Activated CD4-positive, CD25-positive, alpha-beta regulatory T cell treated with anti-CD3 and anti-CD28 coated beads, Interleukin-2, amount 50 U/mL, for 72 hours (primary cell): ENCODE results near the gene SCAP.
"Not testable (repeated sequence)": the region's sequence is repeated elsewhere in the genome, so short reads cannot be mapped to it uniquely, and the experiment has no call there.

Source experiments
- DNase-seq: peaks from one replicate; pipeline ENCODE4 v3.0.0; 2021

SCAP gene

DNA sequence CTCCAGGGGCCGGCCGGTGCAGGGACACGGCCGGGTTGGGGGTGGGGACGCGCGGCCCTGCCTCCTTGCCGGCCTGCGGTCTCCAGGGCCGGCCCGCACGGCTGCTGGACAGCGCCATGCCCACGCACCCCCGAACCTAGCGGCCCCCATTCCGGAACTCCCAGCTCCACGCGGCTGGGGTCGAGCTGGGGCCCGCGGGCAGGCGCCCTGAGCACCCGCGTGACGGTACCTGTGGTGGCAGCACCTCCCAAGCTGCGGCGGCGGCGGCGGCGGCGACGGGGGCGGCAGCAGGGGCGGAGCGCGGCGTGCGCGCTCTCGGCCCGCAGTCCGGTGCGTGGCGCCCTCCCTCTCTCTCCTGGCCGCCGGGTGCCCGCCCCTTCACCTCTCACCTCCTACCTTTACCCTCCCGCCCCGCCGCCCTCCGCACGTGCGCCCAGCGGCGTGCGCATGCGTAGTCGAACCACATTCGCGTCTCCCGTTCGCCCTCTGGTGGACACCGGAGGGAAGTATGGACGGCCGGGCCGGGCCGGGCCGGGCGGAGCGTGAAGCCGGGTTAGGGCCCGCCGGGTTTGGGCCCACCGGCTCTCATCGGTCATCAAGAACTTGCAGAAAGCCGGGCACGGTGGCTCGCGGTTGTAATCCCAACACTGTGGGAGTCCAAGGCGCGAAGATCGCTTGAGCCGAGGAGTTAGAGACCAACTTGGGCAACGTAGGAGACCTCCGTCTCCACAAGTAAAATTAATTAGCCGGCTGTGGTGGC is at the start of gene SCAP:
Gene SCAP (minus strand): TSS at position 372 of the 760 bp plus-strand sequence. CDS start 32,948 bp downstream, outside the sequence.
- DNase-seq, result peak; percentile 99

DNA sequence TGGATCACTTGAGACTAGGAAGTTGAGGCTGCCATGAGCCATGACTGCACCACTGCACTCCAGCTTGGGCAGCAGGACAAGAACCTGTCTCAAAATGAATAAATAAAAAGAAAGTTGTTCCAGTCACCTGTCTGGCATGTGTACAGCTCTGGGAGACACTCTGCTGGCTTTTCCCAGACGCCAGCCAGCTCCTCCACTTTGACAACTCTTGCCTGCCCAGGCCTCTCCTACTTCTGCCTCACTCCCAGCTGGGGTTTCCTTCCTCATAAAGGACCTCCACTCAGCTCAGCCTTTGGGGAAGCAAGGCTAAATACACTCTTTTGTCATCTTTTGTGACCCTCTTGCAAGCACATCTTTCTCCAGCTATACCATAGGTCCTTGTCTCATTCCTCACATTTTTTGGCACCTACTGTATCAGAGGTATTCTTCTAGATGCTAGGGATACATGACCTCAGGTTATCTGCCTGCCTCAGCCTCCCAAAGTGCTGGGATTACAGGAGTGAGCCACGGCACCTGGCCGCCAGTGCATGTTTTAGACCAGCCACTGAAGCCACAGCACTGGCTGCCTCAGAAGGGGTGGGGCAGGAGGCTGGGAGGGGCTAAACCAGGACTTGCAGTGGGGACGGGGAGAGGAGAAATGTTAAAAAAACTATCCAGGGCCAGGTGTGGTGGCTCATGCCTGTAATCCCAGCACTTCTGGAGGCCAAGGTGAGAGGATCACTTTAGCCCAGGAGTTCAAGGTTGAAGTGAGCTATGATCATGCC is 47.8 kb upstream of the SCAP start:
- no peak for DNase-seq

DNA sequence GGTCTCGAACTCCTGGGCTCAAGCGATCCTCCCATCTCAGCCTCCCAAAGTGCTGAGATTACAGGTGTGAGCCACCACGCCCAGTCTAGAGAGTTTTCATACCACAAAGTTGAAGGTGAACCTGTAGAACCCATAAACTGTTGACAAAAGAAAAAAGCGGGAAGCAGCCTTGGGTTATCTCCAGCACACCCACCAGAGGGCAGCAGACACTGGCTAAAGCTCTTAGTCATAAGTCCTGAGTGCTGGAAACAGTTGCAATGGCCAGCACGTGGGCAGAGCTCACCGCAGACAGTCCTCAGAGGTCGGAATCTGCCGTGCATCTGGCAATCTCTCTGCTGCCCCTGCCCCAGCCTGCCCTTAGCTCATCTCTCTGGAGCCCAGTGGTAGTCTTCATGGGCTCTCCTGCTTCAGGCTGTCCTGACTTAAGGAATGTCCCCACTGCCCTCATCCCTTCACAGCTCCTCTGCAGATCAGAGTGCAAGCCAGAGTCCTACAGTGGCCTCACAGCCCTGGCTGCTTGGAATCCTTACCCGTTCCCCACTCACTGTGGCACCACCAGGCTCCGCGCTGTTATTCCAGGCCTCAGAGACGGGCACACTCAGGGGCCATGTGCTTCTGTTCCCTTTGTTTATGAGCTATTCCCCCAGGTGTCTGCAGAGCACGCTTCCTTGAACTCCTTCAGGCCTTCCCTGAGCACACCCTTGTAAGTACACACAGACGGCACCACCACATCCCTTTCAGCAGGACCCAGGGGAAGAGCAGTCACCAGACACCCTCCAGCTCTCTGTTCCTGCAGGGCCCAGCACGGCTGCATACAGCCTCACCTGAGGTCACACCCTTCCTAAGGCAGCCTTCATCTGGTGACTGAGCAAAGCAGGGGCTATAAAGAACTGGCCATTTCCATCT is 46.6 kb upstream of the SCAP start:
- DNase-seq, result peak; percentile 78

DNA sequence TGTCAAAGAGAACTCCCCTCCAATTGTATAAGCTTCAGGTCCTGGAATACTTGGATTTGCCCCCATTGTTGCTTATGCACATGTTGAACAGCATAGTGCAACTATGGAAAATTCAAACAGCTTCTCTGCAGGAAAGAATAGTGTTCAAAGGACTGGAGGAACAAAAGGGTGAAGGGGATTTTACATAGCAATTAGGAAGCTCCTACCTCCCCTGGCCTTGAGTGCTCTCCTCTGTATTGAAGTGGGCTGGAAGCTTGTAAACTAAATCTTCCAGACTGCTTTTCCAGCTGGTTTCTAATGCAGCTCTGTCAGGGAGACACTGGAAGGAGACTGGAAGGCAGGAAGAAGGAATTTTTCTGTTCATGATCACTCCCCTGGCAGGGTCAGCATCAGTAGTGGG is 45.0 kb upstream of the SCAP start:
- no peak for DNase-seq

DNA sequence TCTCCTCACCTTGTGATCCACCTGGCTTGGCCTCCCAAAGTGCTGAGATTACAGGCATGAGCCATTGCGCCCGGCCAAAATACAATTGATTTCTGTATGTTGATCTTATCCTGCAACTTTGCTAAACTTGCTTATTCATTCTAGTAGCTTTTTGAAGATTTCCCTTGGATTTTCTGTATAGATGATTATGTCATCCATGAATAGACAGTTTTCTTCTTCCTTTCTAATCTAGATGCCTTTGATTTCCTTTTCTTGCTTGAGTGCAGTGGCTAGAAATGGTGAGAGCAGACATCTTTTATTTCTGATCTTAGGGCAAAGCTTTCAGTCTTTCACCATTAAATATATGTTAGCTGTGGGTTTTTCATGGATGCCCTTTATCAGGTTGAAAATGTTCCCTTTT is 42.2 kb upstream of the SCAP start:
- DNase-seq, result no peak

DNA sequence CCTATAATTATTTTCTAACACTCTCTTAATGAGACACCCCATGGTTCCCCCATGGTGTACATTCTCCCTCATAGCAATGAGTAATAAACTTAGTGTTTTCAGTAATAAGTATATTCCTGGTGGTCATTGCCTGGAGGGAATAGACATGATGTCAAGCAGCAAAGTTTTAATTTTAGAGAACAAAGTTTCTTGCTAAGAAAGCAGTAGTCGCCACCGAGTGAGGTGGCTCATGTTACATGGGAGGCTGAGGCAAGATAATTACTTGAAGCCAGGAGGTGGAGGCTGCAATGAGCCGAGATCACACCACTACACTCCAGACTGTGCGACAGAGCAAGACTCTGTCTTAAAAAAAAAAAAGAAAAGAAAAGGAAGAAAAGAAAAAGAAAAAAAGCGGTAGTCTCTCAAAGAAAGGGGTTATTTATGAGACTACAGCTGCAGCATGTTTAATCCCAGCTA is 40.2 kb upstream of the SCAP start:
- DNase-seq, result no peak

DNA sequence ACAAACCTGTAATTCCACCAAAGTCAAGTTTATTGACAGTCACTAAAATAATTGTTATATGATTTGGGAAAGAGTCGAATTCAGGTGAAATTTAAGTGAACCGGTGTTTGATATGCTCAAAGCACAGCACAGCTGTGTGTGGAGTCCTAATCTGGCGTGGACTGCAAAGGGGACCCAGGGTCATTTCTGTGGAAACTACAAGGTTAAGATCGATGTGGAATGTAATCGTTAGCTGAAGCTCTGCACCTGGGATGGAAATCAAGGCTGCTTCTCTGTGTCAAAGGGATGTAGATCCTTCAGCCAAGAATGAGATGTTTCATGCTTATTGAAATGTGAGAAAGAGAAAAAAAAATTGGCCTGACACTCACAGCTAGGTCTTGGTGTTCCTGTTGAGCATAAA is 39.4 kb upstream of the SCAP start:
- DNase-seq, result no peak

DNA sequence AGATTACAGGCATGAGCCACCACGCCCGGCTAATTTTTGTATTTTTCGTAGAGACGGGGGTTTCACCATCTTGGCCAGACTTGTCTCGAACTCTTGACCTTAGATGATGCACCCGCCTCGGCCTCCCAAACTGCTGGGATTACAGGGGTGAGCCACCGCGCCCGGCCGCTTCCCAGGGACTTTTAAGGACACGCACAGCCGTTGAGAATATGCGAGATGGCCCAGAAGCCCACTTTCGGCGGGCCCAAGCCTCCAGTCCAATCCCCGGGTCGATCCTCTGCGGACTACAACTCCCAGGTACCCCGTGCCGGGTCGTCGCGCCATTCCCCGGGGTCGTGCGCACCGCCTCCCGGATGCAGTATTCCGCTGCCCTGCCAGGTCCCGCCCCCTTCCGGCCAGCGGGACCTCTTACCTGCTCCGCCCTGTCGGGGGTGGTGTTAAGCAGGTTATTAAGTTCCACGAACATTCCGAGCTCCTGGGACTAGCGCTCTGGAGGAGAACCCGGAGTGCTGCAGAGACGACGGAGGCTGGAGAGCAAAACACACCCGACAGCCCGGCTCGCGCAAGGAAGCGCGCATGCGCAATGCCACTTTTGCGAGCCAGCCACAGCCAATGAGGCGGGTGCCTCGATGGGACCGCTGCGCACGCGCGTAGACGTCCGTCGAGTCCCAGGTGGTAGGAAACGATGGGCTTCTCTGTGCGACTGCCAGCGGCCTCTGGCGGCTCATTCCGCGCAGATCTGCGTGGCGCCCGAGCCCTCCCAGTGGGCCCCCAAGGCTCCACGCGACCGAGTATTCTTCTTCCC is 37.6 kb upstream of the SCAP start, which contains the start of gene ELP6:
Gene ELP6 (minus strand): TSS at position 588 of the 805 bp plus-strand sequence. CDS start 122 bp downstream, at position 466.
- peak; percentile 96 for DNase-seq

DNA sequence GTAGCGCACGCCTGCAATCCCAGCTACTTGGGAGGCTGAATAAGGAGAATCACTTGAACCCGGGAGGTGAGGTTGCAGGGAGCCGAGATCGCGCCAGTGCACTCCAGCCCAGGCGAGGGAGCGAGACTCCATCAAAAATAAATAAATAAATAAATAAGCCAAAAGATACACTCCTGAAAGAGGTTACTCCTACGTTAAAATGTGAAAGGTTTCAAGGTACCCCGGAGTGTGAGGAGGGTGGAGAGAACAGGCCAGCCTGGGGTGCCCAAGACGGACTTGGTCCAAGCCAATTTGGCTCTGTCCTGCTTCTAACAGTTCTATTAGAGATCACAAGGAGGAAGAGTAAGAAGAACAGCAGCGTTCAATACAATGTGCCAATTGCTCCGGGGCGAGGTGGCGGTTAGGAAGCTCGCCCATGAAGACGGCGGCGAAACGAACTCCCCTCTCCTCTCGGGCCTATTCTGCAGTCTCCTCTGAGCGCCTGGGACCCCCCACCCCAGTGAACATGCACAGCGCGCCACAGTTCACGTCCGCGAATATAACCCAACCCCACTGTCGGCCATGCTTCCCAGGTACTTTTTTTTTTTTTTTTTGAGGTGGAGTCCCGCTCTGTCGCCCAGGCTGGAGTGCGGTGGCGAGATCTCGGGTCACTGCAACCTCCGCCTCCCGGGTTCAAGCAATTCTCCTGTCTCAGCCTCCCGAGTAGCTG is 36.8 kb upstream of the SCAP start:
- peak; percentile 49 for DNase-seq

DNA sequence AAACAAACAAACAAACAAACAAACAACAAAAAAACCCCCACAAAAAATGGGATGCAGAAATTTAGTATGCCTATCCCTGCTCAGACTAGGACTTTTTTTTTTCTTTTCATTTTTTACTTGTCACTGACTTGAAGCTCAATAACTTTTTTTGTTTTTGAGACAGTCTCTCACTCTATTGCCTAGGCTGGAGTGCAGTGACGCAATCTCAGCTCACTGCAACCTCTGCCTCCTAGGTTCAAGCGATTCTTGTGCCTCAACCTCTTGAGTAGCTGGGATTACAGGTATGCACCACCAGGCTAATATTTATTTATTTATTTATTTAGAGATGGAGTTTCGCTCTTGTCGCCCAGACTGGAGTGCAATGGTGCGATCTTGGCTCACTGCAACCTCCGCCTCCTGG is 29.5 kb upstream of the SCAP start:
- DNase-seq, result not testable (repeated sequence)

DNA sequence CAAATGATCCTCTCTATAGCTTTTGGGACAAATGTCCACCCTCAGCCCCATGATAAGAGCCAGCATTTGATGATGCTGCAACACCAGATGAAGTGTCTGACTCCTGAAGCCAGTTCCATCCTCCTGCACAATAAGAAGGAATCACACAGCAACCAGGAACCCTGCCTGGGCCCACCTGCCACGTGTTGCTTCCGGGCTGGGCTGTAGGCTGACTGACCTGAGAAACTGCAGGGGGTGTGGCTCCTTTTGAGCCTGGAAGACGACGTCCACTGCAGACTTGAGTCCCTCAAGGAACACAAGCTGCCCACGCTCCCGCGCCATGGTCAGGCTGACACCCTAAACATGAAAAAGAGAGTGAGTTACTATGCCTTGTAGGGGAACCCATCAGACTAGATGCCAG is 28.4 kb upstream of the SCAP start:
- DNase-seq, result no peak

DNA sequence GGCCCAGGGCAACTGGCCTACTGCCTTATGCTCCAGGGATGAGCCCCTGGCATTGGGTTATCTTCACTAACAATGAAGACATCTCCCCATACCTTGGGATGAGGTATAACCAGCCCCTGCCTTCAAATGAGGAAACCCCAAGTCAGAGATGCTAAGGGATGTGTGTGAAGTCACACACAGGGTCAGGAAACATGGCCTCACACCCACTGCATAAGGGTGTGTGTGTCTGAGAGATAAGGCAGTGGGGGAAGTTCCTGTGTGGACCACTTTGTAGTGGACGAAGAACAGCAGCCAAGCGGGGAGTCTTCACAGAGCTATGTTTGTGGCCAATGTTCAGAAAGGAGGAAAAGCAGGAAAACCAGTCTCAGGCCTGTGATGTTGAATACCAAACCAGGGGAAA is 27.3 kb upstream of the SCAP start:
- no peak for DNase-seq

DNA sequence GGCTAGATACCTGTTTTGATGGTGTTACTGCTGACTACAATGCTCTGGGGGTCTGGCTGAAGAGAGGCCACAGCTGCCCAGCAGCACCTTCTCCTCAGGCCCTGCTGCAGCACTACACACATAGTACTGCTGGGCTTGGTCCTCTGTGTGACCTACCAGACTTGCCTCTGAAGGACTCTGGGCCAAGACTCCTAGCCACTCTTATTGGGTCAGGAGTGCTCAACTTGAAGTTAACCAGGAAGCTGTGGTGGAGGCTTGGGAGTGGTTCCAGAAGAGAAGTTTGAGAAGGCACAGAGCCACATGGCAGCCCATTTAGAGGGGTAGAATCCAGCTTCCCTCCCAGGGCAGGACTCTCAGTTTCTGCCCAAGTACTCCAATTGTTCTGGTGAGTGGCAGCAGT is 21.2 kb upstream of the SCAP start:
- DNase-seq, result no peak

DNA sequence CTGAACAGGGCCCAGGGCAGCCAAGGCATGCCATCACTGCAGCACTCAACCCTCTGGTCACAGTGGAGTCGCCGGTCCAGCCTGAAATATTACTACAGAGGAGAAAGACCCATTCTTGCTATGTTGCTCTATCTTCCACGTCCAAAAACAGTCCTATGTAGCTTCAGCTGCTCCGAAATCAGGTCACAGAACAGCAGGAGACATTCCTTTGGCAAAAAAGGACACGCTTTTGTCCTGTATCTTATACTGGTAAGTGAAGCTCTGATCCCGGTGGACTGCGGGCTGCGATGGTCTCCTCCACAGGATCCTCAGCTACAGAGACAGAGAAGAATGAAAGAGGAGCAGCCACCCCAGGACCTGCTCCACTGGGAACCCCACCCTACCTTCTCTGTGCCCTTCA is 20.1 kb upstream of the SCAP start:
- no peak for DNase-seq

DNA sequence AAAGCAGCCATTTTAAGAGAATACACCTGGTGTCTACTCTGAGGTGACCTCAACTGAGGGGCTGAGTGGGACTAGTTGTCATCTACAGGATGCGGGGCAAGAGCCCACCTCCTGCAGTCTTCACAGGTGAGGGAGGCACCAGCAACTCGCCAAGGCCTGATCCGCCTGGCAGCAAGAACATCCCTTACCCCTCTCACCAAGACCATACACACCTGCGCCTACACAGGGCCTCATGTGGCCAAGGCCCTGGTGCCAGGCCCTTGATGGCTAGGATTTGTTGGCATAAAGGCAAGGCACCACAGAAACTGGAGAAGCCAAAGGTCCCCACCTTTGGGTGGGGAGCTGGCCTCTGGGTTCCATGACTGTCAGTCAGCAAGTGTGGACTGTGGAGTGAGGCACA is 19.4 kb upstream of the SCAP start:
- DNase-seq, result no peak

DNA sequence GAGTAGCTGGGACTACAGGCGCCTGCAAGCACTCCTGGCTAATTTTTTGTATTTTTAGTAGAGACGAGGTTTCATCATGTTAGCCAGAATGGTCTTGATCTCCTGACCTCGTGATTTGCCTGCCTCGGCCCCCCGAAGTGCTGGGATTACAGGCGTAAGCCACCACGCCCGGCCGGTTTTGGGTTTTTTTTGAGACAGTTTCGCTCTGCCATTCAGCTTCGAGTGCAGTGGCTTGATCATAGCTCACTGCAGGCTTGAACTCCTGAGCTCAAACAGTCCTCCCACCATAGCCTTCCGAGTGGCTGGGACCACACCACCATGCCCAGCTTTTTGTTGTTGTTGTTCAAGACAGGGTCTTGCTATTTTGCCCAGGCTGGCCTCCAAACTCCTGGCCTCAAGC is 16.0 kb upstream of the SCAP start:
- DNase-seq, result no peak

DNA sequence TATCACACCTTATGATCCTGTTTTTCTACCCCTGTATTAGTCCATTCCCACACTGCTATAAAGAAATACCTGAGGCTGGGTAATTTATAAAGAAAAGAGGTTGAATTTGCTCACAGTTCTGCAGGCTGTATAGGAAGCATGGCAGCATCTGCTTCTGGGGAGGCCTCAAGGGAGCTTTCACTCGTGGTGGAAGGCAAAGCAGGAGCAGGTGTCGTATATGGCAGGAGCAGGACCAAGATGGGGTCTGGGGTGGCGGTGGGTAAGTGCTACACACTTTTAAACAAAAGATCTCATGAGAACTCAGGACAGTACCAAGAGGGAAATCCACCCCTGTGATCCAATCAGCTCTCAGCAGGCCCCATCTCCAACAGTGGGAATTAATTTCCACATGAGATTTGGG is 15.4 kb upstream of the SCAP start:
- DNase-seq, result no peak

DNA sequence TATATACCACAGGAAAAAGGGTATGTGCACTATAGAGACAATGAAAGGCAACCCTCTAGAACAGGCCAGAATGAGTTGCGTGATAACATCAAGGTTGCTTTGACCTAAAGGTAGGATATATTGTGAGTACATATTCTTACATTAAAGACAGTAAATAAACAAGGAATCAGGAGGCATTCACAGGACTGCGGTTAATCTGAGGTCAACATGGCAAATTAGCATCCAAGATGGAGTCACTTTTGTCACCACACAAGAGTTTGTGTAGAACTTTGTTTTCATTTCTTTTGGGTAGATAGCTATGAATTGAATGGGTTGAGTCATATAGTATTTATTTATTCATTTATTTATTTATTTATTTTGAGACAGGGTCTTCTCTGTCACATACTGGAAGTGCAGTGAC is 11.5 kb upstream of the SCAP start:
- no peak for DNase-seq

DNA sequence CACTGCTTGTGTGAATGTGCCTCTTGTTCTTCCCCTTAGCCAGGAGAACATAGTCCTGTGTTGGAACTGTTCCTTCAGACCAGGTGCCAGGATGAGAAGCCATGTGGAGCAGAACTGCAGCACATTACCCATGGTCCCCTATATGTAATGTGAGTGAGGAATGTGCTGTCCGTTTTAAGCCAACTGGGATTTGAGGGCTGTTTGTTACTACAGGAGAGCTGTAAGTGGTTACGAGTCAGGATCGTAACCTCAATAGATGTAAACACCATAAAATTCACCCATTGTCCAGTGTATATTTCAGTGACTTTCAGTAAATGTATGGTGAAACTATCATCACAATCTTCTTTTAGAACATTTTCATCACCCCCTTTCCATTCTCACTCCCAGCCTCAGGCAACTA is 10.1 kb upstream of the SCAP start:
- no peak for DNase-seq

DNA sequence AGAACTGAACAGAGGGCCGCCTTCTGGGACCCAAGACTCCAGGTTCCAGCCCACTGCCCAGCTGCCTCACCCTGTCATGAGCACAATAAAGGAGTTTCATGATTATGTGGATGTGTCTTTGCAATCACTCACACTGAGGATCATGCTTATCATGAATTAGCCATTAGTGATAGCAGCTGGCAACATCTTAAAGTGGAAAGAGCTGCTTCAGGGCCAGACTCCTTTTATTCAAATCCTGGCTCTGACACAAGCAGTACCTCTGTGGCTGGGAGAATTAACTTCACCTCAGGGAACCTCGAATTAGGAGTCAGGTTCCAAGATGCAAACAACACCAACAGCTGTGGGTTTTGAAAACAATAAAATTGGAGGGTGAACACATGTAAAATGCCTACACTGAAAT is 6.6 kb upstream of the SCAP start:
- no peak for DNase-seq

DNA sequence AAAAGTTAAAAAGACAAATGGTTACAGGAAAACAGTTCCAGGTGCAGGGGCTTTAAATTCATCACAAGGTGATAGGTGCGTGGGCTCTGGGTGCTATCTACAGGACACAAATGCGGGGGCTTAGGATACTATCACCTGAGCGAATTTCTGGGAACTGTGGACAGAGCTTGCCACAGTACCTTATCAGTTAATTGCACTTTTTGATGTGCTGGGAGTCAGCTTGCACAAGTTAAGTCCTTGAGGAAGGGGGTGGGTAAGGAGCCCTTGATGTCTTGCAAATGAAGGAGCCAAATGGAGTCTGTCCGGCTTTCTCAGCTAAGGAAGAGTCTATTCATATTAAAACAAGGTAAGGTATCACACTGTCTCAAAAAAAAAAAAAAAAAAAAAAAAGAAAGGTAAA is 6.0 kb upstream of the SCAP start:
- DNase-seq, result not testable (repeated sequence)

DNA sequence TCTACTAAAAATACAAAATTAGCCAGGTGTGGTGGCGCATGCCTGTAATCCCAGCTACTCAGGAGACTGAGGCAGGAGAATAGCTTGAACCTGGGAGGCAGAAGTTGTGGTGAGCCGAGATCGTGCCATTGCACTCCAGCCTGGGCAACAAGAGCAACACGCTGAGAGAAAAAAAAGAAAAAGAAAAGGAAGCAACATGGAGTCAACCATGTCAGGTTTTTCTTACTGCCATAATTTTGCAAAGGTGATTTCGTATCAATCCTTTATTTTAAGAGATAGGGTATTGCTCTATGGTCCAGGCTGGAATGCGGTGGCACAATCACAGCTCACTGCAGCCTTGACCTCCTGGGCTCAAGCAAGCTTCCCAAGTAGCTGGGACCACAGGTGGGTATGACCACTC is 4.5 kb upstream of the SCAP start:
- not testable (repeated sequence) for DNase-seq
